Mucosa of descending colon (tissue), 3 donors: ENCODE results near the gene ANO7. TPM values are rescaled to one million over a fixed set of nuclear protein-coding genes. Genes with fewer than 3 reads are reported as not detected.

Experiments used
- ATAC-seq: fragments of 200-7000 bp; cut with Tn5 transposase; one replicate; pipeline ENCODE4 v1.9.1; 2020; ENCODE audit warnings: mild to moderate bottlenecking, moderate library complexity
- DNase-seq, 3 donors: peaks; one replicate each; pipeline ENCODE4 v3.0.0-alpha.2; 2020
- H3K36me3 ChIP-seq: fragments of 200-600 bp; one replicate; pipeline ENCODE4 v1.8.0; 2021; ENCODE audit warnings: low read depth, mild to moderate bottlenecking
- H3K4me1 ChIP-seq: fragments of 200-600 bp; one replicate; pipeline ENCODE4 v1.8.0; 2021; ENCODE audit warnings: low read depth, mild to moderate bottlenecking
- H3K4me3 ChIP-seq: fragments of 200-600 bp; one replicate; pipeline ENCODE4 v1.8.0; 2021; ENCODE audit warnings: mild to moderate bottlenecking
- H3K9me3 ChIP-seq: fragments of 200-600 bp; one replicate; pipeline ENCODE4 v1.8.0; 2021; ENCODE audit warnings: mild to moderate bottlenecking
- CTCF ChIP-seq: fragments of 200-600 bp; IDR thresholded peaks from one replicate; pipeline ENCODE4 v1.8.0; 2022; ENCODE audit warnings: antibody characterized with exemption, mild to moderate bottlenecking
- intact Hi-C, 2 donors: fragments of 100-400 bp; cut with DNase I in 1 of 2; cut with micrococcal nuclease in 1 of 2; formaldehyde crosslinking; loops; one replicate each; pipeline versions ENCODE4 v1.11.0 to v1.11.1; 2022; cut with DNase I, micrococcal nuclease
- total RNA-seq, 3 donors: library from RNA; stranded (reverse); fragmentation: NEBNext Ultra II Directional in 2 of 3; extraction: Animal tissue kit (Norgen Biotek cat#: 25700) in 2 of 3; gene quantifications; one replicate each; pipeline versions ENCODE4 v1.2.1 to v1.2.4, GENCODE V29; 2021 to 2023
- donor health status: DM: no; HTN: no; CAD: no; lungs with moderate emphysema.
- donor health status: DM: no; HTN: no; CAD: no.
- donor health status: DM: no; HTN: yes; CAD: no.

The ANO7 gene
- total RNA-seq, 3 donors from 2014 or later = 33.9 to 106 (median 83.5) TPM

GRCh38 chr2:241258505-241259280 is 70.2 kb downstream of the ANO7 start:
- H3K4me1 ChIP-seq = no peaks in the 10 kb centered on the region
- ATAC-seq (no peak), DNase-seq (no peak)
- intact Hi-C loops = no loop called here
- no peak overlapping the region for H3K4me3 ChIP-seq
- TF ChIP-seq CTCF = no peak
- H3K36me3 ChIP-seq = peaks cover 47% of the 10 kb centered on the region
- H3K9me3 ChIP-seq = no peaks in the 10 kb centered on the region

- Histone ChIP-seq H3K4me1 (no peaks in the 10 kb centered on the region), H3K4me3 (no peak overlapping the region), H3K36me3 (peaks cover 41% of the 10 kb centered on the region), H3K9me3 (no peaks in the 10 kb centered on the region)
- TF ChIP-seq CTCF = no peak
- DNase-seq (no peak), ATAC-seq (no peak)
- intact Hi-C loops = no loop called here
Measured at GRCh38 chr2:241260911-241261310, 72.4 kb downstream of the ANO7 start.

GRCh38 chr2:241261628-241262027 is 73.2 kb downstream of the ANO7 start:
- TF ChIP-seq CTCF = no peak
- Histone ChIP-seq H3K36me3 (peaks cover 35% of the 10 kb centered on the region), H3K4me1 (no peaks in the 10 kb centered on the region), H3K9me3 (no peaks in the 10 kb centered on the region), H3K4me3 (no peak overlapping the region)
- no peak for DNase-seq
- ATAC-seq = no peak
- intact Hi-C loops = no loop called here

- H3K4me1 ChIP-seq = no peaks in the 10 kb centered on the region
- peaks cover 34% of the 10 kb centered on the region for H3K36me3 ChIP-seq
- DNase-seq = no peak
- no peak for TF ChIP-seq CTCF
- intact Hi-C loops = no loop called here
- no peaks in the 10 kb centered on the region for H3K9me3 ChIP-seq
- no peak for ATAC-seq
- H3K4me3 ChIP-seq = no peak overlapping the region
Measured at GRCh38 chr2:241263061-241263460, 74.6 kb downstream of the ANO7 start.

- TF ChIP-seq CTCF = no peak
- ATAC-seq = no peak
- Histone ChIP-seq H3K9me3 (no peaks in the 10 kb centered on the region), H3K4me3 (no peak overlapping the region), H3K4me1 (peaks cover 4% of the 10 kb centered on the region), H3K36me3 (peaks cover 22% of the 10 kb centered on the region)
- DNase-seq = no peak
- intact Hi-C loops = no loop called here
Measured at GRCh38 chr2:241265506-241265905, 77.0 kb downstream of the ANO7 start.
